GM20000 (cell line): Measurements from ENCODE around the gene ZNF215.

Source experiments
- DNase-seq: peaks from one replicate; pipeline ENCODE4 v3.0.0; 2012; ENCODE audit warnings: low spot score
- TF ChIP-seq, protein P1 (sequence below): IDR thresholded peaks from 2 replicates; pipeline ENCODE4 v1.5.1; 2012; ENCODE audit warnings: mild to moderate bottlenecking, control low read depth; ENCODE audit errors: extremely low read depth, missing control alignments

ZNF215 gene

DNA sequence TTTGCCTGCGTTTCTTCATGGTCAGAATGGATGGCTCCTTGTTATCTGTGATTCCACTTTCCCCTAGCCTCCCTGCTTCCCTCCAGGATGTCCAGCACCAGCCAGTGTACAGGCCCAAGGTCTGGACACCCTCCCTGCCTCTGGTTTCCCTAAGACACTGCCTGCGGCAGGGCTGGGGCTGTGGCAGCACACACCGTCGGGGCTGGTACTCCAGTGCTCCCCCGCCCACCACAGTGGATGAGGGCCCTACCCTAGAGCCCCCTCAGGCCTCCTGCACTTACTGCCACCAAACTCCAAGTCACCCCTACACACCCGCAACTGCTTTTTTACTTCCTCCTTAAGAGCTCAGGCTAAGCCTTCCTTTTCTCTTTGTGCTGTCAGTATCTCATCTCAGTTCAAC is 65.0 kb downstream of the ZNF215 start:
- DNase-seq: no peak
- TF ChIP-seq, protein P1, sequence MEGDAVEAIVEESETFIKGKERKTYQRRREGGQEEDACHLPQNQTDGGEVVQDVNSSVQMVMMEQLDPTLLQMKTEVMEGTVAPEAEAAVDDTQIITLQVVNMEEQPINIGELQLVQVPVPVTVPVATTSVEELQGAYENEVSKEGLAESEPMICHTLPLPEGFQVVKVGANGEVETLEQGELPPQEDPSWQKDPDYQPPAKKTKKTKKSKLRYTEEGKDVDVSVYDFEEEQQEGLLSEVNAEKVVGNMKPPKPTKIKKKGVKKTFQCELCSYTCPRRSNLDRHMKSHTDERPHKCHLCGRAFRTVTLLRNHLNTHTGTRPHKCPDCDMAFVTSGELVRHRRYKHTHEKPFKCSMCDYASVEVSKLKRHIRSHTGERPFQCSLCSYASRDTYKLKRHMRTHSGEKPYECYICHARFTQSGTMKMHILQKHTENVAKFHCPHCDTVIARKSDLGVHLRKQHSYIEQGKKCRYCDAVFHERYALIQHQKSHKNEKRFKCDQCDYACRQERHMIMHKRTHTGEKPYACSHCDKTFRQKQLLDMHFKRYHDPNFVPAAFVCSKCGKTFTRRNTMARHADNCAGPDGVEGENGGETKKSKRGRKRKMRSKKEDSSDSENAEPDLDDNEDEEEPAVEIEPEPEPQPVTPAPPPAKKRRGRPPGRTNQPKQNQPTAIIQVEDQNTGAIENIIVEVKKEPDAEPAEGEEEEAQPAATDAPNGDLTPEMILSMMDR: no peak

DNA sequence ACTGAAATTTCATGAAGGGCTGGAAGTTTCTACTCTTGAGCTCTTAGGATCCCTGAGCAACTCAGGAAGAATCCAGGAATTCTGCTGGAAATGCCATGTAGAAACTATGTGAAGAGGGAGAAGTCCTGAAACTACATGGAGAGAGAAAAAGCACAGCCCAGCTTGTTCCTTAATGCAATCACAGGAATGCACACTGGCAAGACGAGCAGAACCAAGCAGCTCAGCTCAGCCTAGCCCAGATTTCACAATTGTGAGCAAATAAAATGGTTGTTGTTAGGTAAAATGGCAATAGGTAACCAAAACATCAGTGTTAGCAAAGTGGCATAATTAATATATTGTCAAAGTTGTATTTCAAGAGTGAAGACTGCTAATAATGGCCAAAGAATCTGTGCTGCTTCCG is 65.8 kb downstream of the ZNF215 start:
- TF ChIP-seq, protein P1: no peak
- DNase-seq: no peak

DNA sequence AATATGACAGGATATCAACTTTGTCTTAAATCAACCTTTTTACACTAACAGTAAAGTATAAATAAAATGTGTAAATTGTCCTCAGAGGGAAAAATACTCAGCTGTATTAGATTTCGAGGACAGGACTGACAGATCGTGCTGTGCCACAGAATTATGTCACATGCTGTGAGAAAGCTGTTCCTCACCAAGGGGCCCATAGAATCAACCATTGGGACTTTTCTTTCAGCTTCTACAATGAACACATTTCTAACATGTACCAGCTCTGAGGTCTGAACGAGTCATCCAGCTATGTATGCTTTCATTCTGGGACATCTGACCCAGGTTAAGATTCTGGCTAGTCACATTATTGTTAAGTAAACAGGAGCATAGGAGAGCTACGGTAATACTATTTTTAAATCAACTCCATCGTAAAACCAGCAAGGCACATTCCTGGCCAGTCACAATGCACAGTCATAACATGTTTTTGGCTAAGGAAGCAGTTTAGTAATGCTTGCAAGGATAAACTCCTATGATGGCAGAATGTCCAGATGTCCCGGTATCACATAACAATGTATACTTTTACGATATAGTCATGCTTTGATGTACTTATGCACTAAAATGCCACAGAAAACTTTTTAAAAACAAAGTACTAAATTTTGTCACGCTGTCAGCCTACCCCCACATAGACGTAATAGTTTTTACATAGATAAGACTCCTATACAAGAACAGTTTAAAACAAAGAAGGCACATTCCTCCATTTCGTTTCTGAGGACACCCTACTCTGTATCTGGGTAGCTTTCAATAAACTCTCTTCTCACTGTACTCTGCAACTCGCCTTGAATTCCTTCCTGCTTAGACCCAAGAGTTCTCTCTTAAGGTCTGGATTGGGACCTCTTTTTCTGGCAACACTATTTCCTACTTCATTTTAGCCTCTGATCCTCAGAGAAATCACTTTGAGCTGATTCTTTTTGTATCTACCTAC is 66.5 kb downstream of the ZNF215 start:
- no peak for DNase-seq
- TF ChIP-seq, protein P1: no peak

DNA sequence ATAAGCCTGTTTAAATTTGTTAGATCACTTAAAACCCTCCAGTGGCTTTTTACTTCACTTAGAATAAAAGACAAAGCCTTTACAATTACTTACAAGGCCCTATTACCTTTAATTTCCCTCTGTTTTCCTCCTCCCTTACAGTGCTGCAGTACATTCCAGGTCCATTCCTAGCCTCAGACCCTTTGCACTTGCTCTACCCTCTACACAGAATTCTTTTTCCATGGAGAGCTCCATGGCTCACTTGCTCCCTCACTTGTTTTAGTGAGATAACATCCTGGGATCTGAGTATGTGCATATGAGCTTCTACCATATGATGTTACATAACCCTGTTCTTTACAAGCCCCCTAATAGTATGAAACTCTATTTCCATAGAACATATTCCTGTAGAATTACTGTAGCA is 69.5 kb downstream of the ZNF215 start:
- TF ChIP-seq, protein P1: no peak
- no peak for DNase-seq

DNA sequence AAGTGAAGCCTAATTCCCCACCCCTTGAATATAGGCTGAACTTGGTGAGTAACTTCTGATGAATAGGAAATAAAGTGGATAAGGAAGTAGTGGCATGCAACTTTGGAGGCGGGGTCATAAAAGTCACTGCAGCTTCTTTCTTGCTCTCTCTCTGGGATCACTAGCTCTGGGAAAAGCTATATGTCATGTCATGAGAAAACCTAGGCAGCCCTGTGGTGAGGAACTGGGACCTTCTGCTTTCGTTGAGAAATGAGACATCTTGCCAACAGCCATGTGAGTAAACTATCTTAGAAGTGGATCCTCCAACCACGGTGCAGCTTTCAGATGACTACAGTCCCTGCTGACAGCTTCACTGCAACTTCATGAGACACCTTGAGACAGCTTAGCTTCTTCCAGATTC is 78.3 kb downstream of the ZNF215 start:
- TF ChIP-seq, protein P1: no peak

More for the DNA sequence above, 78.3 kb downstream of the ZNF215 start:
- peak; percentile 12 for DNase-seq
